Muscle of arm (tissue), 12 donors: ENCODE results near the gene OR51B2. TPM values are rescaled to one million over a fixed set of nuclear protein-coding genes. Genes with fewer than 3 reads are reported as not detected.
"Not testable (repeated sequence)": the region's sequence is repeated elsewhere in the genome, so short reads cannot be mapped to it uniquely, and the experiment has no call there.

Experiments used
- DNase-seq: peaks from one replicate; pipeline ENCODE4 v3.0.0-alpha.2; 2013
- polyA plus RNA-seq, 12 donors: library from polyadenylated mRNA; unstranded; fragments of 120-200 nt; gene quantifications; one replicate each; pipeline ENCODE4 v1.2.1, GENCODE V29; 2013; ENCODE audit not compliant: insufficient read length in 12 of 12

The OR51B2 gene
- polyA plus RNA-seq, 12 donors = not detected

GRCh38 chr11:5313326-5314023 is 10.6 kb downstream of the OR51B2 start:
- not testable (repeated sequence) for DNase-seq

GRCh38 chr11:5310423-5310822 is 13.7 kb downstream of the OR51B2 start:
- no peak for DNase-seq

GRCh38 chr11:5307256-5308019 is 16.7 kb downstream of the OR51B2 start:
- DNase-seq = no peak

- no peak for DNase-seq
Measured at GRCh38 chr11:5304046-5304445, 20.1 kb downstream of the OR51B2 start.

- DNase-seq = no peak
Measured at GRCh38 chr11:5303626-5304025, 20.5 kb downstream of the OR51B2 start.

- DNase-seq = no peak
Measured at GRCh38 chr11:5301846-5302245, 22.3 kb downstream of the OR51B2 start, which contains the start of gene OR51B4. Gene OR51B4, minus strand, starts transcription at chr11:5301946. Its CDS starts 0 bp downstream, at chr11:5301946.

- no peak for DNase-seq
Measured at GRCh38 chr11:5300251-5300650, 23.8 kb downstream of the OR51B2 start.

GRCh38 chr11:5298451-5298850 is 25.6 kb downstream of the OR51B2 start:
- DNase-seq = no peak

GRCh38 chr11:5297721-5298323 is 26.3 kb downstream of the OR51B2 start:
- DNase-seq = no peak

- not testable (repeated sequence) for DNase-seq
Measured at GRCh38 chr11:5294342-5294995, 29.6 kb downstream of the OR51B2 start.

- DNase-seq = no peak
Measured at GRCh38 chr11:5293028-5293427, 31.1 kb downstream of the OR51B2 start.

- no peak for DNase-seq
Measured at GRCh38 chr11:5291207-5291838, 32.8 kb downstream of the OR51B2 start.

GRCh38 chr11:5290106-5290505 is 34.0 kb downstream of the OR51B2 start:
- no peak for DNase-seq

- DNase-seq = no peak
Measured at GRCh38 chr11:5289696-5290095, 34.4 kb downstream of the OR51B2 start.

- no peak for DNase-seq
Measured at GRCh38 chr11:5288906-5289550, 35.1 kb downstream of the OR51B2 start.

GRCh38 chr11:5288108-5288905 is 35.8 kb downstream of the OR51B2 start:
- no peak for DNase-seq

- no peak for DNase-seq
Measured at GRCh38 chr11:5286901-5287300, 37.2 kb downstream of the OR51B2 start.

- no peak for DNase-seq
Measured at GRCh38 chr11:5286351-5286750, 37.7 kb downstream of the OR51B2 start.

- DNase-seq = no peak
Measured at GRCh38 chr11:5285703-5286340, 38.3 kb downstream of the OR51B2 start.

GRCh38 chr11:5284637-5285036 is 39.5 kb downstream of the OR51B2 start:
- DNase-seq = no peak
